ENCODE data around the gene RSPRY1.
"Not testable (repeated sequence)": the region's sequence is repeated elsewhere in the genome, so short reads cannot be mapped to it uniquely, and the experiment has no call there.

Gene RSPRY1

DNA sequence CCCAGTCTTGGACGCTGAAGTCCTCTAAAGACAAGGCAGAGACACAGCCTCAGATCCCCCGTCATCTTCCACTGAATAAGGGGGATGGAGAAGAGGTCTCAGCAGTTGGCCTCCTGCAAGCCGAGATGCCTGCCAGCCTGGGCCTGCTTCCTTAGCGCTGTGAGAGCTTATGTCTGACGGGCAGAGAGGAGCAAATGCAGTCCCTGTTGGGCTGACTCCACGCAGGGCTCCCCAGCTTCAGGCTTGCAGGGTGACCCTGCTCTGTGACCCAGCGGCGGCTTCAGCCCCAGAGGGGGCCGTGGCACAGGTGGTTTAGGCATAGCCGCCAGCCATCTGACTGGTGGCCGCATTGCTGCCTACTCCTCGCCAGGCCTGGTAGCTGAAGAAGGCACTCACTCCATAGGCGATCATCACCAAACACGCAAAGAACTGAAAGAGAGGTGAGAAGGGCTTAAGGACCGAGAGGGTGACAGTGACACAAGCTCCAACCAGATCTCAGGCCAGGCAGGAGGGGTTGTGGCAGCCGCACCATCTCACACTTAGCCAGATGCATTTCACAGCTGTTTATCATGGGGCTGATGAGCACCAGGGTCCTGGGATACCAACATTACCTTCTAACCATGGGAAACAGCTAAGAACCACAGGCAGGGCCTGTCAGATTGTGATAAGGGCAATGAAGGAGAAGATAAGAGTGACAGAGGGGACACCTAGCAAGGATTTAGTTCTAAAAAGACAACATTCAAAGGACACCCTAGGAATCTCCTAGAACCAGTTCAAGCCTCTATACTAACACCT lies 70.7 kb downstream of the RSPRY1 start:
- DNase-seq = no peak

DNA sequence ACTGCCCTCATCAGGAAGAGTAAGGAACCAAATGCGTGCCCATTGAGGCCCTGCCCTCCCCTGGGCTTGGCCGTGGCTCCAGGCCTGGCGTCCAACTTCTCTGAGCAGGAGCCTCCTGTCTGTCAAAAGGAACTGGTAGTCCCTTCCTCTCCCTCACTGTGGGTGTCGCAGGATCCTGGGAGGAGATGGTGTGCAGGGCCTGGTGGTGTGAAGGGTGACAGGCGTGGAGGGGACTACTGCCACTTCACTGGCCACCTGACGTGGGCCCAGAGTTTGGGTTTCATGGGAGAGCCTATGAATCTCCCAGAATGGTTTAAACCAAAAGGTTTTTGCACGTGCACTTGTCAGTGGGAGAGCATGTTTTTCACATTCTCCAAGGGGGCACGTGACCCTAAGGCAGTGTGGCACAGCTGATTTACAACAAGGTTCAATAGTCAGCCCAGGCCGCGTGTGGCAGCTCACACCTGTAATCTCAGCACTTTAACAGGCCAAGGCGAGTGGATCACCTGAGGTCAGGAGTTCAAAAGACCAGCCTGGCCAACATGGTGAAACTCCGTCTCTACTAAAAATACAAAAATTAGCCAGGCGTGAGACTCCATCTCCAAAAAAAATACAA lies 71.4 kb downstream of the RSPRY1 start:
- no peak for DNase-seq

DNA sequence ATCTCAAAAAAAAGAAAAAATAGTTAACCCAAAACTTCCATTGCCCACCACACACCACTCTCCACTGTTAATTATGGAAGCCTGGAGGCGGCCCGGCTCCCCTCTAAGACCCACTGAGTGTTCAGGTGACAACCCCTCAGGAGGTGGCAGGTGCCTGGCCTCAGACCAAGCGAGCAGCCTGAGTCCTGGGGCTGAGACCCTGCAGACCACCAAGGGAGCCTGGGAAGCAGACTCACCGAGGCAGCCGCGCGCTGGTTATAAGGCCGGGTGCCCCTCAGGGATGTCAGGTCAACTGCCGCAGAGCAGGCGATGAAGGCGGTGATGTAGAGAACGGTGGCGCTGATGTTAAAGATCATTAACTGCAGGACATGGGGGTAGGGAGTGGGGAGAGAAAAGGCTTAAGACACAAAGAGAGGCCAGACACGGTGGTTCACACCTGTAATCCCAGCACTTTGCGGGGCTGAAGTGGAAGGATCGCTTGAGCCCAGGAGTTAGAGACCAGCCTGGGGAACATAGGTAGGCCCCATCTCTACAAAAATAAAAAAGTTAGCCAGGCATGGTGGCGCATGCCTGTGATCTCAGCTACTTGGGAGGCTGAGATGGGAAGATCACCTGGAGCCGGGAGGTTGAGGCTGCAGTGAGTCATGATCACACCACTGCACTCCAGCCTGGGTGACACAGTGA lies 72.2 kb downstream of the RSPRY1 start:
- no peak for DNase-seq

DNA sequence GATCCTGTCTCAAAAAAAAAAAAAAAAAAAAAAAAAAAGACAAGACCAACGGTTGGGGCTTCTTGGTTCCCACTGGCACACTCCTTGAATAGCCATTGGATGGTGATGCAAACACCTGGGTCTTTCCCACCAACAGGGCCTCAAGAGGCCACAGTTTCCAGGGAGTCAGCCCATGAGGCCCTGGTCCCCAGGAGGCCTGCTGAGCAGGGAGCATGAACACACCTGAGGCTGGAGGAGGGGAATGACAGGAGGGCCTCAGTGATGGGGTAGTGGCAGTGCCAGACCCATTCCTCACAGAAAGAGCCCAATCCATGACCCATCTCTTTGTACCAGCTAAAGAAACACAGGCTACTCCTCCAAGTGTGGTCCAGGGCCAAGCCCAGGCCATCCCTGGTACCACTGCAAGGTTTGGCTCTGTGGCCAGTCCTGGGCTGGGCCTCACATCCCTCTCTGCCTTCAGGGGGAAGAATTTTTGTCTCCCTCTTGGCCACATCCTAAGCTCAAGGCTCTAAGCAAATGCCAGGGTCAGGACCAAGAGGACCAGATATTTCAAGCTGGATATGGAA lies 72.9 kb downstream of the RSPRY1 start:
- DNase-seq = no peak

DNA sequence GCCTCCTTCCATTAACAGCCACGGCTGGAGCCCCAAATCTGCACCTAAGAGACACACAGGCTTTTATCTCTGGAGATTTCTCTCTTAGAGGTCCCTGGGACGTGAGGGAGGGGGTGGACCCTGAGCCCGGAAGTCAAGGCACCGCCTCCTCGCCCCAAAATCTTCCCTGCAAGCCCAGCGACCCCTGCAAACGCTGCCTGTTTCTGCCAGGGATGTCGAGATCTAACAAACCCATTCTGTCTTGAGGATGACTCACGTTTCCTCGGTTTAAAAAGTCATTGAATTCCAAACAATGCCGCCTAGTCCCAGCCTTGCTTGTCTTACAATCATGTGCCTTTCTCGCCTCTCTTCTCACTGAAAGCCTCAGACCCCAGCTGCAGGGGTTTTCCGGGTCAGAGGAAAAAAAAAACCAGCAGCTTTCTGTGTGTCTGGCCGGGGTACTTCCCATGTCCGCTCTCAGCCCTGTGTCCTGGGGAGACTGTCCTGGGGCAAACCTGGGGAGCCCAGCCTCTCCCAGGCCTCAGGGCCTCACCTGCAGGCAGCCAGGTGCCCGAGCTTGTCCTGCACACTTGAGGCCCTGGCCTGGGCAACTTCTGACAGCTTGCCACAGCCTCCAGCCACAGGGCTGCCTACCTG lies 74.3 kb downstream of the RSPRY1 start:
- DNase-seq = peak; percentile 59 to 78

DNA sequence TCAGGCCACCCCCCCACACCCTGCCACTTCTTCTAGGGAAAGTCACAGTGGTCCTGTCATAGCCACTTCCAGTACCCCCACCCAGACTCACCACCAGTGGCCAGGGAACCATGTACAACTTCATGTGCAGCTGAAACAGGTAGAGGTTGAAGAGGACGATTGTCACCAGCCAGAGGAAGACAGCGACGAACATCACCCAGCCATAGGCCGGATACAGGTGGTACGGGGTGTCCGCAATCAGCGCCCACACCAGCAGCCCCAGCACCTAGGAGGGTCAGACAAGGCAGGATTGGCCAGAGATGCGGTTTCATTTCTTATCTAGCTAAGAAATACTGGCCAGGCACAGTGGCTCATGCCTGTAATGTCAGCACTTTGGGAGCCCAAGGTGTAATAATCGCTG lies 75.7 kb downstream of the RSPRY1 start:
- no peak for DNase-seq

DNA sequence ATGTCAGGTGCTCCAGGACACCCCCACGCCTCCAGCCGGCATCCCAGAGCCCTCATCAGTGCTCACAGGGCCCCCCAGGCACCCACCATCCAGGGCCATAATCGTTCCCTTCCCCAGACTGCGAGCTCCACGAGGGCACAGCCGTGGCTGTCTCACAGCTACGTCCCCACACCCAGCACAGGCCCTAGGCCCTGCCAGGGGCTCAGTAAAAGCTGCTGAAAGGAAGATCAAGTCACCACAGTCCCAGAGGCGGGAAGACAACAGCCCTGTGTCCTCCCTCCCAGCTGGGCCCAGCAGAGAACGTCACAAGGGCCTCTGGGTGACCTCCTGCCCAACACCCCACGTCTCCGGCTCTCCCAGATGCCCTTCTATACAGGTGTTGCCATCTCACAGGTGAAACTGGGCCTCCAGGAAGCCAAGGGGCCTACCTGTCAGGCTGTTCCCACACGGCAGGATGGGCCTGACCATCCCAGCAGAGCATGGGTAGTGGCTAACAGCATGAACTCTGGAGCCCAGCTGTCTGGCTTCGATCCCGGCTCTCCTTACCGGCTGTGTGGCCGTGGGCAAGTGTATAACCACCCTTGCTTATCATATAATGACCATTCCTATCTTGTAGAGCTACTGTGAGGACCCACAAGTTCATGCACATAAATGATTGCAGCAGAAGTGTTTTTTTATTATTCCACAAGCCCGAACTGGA lies 76.9 kb downstream of the RSPRY1 start:
- DNase-seq = peak; percentile 38 to 57

DNA sequence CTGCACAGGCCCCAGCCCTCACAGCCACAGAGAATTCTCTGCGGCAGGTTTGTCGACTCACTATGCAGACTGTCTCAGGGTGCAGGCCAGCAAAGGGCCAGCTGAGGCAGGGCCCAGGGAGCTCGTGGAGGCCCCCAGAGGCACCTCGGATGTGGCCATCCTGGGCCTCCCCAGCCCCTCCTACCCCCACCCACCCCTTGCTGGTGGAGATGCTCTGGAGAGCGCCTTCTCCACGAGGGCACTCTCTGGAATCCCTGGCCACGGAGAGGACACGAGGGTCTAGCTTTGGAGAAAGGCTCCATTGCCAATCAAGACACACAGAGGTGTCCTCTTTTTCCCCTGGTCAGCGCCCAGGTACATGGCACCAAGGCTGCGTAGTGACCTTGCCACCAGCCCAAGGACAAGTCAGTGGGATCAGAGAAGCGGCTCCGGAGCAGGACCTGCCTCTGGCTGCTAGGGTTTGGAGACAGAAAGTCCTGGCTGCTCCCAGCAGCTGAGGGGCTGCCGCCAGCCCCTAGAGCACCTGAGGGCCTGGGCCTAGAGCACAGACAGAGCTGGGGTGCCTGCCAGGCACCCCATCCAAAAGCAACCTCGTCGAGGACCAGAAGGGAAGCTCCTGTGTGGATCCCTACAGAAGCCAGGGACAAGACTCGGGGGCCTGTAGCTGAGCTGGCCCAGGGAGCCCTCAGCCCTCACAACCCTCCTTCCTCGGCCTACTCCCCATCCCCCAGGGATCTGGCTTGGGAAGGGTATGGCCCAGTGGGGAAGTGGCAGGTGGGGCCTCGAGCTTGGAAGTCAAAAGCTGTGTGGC lies 77.6 kb downstream of the RSPRY1 start:
- no peak for DNase-seq

DNA sequence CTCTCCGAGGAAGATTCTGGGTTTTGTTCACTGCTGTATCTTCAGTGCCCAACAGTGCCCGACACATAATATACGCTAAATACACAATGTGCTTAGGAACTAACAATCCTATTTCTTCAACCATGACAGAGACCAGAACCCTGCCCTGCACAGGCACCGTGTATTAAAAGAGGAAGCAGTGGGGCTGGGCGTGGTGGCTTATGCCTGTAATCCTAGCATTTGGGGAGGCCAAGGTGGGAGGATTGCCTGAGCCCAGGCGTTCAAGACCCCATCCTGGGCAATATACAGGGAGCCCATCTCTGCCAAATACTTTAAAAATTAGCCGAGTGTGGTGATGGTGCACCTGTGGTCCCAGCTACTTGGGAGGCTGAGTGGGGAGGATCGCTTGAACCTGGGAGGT lies 78.3 kb downstream of the RSPRY1 start:
- no peak for DNase-seq

DNA sequence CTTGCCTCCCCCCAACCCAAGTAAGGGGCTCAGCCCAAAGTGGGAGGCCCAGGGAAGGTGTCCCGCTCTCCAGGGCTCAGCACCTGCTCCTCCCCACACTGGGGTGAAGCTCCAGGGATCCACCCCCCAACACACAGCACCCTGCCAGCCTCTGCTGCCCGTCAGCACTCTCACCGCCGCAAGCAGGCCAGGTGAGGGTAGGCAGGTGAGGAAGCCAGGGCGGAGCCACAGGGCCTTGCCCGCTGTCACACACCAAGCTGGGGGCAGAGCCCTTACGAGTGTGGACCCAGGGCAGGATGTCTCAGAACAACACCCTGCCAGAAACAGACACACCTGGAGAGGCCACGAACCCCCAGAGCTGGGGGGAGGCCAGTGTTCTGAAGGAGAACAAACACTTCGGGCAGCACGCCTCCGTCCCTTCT lies 78.8 kb downstream of the RSPRY1 start:
- no peak for DNase-seq

DNA sequence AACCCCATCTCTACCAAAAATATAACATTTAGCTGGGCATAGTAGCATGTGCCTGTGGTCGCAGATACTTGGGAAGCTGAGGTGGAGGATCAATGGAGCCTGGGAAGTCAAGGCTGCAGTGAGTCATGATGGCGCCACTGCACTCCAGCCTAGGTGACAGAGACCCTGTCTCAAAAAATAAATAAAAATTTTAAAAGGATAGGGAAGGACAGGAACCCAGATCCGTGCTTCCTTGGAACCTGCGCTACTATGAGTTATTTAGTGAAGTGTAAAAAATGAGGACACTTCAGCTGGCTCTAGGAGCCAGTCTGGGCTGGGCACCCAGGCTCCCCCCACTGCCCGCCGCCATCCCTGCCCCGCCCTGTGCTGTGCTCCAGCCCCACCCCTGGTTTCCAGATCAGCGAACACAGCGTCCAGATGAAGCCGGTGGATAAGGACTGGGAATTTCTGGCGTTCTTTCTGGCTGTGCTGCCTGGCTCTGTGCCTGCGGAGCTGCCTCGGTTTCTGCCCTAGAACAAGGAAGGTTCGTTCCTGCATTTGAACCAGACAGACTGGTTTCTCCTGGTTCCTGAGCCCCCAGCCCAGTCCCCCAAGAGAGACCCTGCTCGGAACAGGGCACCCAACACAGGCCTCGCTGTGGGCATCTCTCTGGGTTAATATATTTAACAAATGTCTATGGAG lies 79.9 kb downstream of the RSPRY1 start:
- DNase-seq = peak; percentile 60 to 65

DNA sequence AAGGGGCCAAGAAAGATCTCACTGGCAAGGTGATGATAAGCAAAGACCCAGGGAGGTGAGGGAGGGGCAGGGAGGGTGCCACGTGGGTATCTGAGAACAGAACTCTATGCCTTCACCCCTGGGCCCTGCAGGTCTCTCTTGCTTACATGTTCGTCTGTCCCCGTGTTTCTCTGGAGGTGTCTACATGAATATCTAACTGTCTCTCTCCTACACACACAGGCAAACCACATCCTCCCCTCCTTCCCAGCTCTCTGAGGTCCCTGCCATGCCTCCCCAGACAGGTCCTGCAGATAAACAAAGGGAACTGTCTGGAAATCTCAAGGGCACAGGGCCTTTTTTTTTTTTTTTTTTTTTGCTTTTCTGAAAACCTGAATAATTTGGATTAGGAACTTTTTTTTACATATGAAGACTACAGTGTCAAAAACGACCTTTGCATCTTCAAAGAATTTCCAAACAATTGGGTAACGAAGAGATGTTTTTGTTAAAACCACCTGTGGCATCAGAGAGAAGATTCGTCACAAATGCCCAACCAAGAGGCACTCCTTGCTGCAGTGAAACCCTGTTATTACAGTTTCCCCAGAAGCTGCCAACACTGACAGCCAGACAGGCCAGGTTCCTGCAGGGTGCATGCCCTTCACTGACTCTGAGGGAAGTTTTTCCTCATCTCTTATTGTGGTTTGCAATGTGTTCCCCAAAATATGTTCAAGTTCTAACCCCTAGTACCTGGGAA lies 80.6 kb downstream of the RSPRY1 start:
- DNase-seq = no peak

DNA sequence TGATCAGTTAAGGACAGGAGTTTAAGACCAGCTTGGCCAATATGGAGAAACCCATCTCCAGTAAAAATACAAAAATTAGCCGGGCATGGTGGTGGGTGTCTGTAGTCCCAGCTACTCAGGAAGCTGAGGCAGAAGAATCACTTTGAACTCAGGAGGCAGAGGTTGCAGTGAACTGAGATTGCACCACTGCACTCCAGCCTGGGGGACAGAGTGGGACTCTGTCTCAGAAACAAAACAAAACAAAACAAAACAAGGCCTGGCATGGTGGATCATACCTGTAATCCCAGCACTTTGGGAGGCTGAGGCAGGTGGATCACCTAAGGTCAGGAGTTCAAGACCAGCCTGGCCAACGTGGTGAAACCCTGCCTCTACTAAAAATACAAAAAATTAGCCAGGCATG lies 81.2 kb downstream of the RSPRY1 start:
- DNase-seq = not testable (repeated sequence)

DNA sequence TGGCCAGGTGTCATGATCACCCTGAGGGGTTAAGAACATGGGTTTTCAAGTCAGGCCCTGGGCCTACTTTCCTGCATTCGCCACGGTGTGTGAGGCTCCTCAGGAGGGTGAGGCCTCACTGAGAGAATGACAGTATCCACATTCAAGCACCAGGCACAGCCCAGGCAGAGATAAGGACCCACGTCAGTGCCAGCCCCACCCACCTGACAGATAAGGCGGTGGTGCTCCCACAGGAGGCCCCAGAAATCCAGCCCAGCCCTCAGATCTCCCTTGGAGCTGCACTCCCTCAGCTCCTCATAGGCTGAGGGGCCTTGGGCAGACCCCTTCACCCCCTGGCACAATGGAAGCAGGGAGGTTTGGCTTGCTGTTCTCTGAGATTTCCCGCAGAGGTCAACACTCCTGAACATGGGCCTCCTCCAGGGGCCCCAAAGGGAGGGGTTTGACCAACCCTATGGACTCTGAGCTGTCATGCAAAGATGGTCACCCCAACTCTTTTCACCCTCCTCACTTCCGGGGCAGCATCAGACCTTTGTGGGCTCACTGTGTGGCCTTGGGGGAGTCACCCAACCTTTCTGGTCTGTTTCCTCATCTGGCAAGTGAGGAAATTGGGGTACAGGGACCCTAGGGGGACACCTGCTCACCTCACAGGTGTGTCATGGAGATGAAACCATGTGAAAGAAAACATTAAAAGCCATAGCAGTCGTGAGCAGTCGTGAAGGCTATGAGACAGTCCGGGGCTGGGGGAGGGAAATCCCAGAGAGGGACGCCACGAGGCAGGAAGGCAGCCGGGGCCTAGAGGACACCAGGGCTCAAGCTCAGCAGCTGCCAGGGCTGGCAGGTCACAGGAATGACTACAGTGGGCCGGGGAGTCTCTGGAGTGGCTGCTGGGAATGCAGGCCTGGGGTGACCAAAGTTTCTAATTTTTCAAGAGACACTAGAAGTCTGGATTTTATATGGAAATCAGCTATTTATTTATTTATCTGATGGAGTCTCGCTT lies 83.0 kb downstream of the RSPRY1 start:
- no peak for DNase-seq

DNA sequence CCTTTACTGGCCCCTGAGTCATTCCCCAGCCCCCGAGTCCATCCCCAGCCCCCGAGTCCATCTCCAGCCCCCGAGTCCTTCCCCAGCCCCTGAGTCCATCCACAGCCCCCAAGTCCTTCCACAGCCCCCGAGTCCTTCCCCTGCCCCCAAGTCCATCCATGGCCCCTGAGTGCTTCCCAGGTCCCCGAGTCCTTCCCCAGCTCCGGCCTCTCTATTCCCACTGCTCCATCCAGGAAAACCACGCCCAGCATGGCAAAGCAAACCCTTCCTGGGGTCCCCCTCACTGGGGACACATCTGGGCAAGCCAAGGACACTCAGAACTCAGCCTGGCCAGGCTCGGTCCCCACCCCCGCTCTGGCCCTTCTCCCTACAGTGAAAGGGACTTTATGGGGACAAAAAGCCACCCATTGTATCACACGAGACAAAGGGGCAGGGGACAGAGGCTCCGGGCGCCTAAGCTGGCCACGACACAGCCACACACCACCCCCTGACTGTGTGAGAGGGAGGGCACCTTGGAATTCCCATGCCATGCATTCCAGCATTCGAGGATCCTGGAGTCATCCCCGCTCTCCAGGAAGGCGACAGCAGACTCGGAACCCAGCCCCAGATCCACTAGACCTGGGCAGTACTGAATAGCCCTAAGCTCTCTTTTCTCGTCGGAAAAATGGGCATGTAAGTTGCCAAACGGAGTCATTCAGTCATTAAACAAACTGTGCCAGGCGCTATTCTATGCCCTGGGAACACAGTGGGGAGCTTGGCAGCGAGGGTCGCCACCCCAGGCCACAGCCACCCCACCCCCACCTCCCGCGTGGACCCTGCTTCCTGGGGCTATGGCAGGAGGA lies 84.3 kb downstream of the RSPRY1 start:
- peak; percentile 87 to 92 for DNase-seq

DNA sequence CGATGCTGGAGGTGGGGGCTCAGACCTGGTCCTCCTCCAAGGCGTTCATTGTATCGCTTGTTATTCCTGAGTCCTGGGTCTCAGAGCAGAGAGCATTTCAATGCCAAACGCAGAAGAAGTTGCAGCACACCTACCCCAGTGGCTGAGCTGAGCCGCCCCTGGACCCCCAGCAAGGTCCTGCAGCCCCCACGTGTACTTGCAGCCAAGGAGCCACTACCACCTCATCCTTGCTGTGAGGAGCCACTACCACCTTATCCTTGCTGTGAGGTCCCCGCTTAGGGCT lies 84.9 kb downstream of the RSPRY1 start:
- DNase-seq = no peak

DNA sequence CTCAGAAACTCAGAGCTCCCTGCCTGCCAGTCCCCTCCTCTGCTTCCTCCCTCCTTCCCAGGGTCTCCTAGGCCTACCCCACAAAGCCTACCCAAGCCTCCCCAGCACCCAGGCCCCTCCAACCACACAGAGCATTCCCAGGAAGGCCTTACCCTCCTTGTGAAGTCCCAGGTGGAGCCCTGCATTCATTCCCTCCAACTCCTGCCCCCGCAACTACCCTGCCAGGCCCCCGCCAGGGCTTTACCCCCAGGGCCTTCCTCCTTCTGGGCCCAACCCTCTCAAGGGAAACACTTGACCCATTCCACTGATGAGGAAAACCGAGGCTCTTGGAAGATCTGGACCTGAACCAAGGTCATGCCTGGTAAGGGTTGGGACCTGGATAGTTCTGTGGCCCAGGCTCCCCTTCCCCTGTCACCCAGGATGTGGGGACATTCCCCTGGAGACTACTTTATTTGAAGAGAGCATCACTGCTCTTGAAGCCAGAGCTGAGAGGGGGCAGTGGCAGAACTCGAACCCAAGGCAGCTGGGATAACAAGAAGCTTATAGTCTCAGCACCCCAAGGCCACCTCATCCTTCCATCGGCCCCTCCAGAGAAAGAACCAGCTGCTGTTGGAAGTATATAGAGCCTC lies 85.9 kb downstream of the RSPRY1 start:
- no peak for DNase-seq

DNA sequence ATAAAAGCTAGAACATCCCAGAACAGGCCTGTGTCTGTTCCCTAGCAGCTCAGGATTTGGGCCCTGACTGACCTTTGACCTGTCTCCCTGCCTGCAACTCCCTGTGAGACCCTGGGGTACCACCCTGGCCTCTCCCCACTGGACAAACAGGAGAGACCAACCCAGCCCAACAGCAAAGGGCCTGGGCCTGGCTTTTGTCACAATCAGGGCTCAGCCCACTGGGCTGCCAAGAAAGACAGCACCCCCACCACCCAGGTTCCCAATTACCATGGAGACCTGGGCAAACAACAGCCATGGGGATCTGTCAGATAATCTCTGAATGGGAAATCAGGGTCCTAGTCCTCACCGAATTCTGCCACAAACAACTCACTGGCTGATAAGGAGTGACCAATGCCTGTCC lies 87.2 kb downstream of the RSPRY1 start:
- no peak for DNase-seq

Data from hippocampal formation (tissue), 2 donors.